Measurements from ENCODE around the gene DEPP1. TPM values are rescaled to one million over a fixed set of nuclear protein-coding genes. Genes with fewer than 3 reads are reported as not detected.

The DEPP1 gene
- polyA plus RNA-seq, 4 donors, result 4.0 to 39.4 (median 6.0) TPM

DNA sequence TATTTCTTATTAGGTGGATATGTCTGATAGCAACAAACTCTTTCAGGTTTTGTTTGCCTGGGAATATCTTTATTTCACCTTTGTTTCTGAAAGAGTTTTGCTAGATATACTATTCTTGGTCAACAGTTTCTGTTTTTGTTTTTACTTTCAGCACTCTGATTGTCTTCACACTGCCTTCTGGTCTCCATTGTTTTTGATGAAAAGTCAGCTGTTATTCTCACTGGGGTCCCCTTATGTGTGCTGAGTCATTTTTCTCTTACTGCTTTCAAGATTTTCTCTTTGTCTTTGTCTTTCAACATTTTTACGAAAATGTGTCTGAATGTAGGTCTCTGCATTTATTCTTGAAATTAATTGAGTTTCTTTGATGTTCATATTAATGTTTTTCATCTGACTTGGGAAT is 34.3 kb downstream of the DEPP1 start:
- Histone ChIP-seq H3K4me1 (ENCODE audit: control insufficient read depth in 3 of 3, insufficient read depth in 2 of 3, low read depth in 1 of 3, low read length in 2 of 3) (peaks cover 0 to 20% (median 1%) of the 10 kb centered on the region in 3 donors), H3K9me3 (ENCODE audit: control insufficient read depth in 2 of 2, insufficient read depth in 1 of 2, low read depth in 1 of 2, low read length in 1 of 2) (no peaks in the 10 kb centered on the region), H3K36me3 (ENCODE audit: control insufficient read depth in 3 of 3, insufficient read depth in 2 of 3, low read depth in 1 of 3, low read length in 3 of 3) (no peaks in the 10 kb centered on the region), H3K4me3 (ENCODE audit: low read depth in 1 of 3, low read length in 3 of 3) (no peak overlapping the region), H3K27ac (ENCODE audit: low read depth in 1 of 3, low read length in 2 of 3) (no peak overlapping the region), H3K27me3 (ENCODE audit: control insufficient read depth in 3 of 3, insufficient read depth in 3 of 3, low read length in 3 of 3) (no peaks in the 10 kb centered on the region)
- FAIRE-seq, result no peak
- WGBS, 3 donors, result 0 to 83% (median 33%) methylated on average over 1 of the region's 1 CpG
- DNase-seq, result no peak

DNA sequence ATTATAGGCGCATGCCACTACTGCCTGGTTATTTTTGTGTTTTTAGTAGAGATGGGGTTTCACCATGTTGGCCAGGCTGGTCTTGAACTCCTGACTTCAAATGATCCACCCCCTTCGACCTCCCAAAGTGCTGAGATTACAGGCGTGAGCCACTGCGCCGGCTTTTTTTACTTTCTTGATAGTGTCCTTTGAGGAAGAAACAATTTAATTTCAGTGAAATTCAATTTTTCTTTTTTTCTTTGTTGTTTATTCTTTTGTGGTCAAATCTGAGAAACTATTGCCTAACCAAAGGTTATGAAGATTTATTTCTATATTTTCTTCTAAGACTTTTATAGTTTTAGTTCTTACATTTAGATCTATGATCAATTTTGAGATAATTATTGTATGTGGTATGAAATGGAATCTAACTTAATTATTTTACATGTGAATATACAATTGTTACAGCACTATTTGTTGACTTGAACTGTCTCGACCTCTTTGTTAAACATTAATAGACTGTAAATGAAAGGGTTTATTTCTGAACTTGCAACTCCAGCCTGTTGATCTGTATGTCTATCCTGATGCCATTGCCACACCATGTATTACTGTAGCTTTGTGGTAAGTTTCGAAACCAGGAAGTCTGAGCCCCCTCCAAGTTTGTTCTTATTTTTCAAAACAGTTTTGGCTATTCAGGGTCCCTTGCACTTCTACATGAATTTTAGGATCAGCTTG is 38.8 kb downstream of the DEPP1 start:
- Histone ChIP-seq H3K4me1 (ENCODE audit: control insufficient read depth in 3 of 3, insufficient read depth in 2 of 3, low read depth in 1 of 3, low read length in 2 of 3) (no peaks in the 10 kb centered on the region), H3K27me3 (ENCODE audit: control insufficient read depth in 3 of 3, insufficient read depth in 3 of 3, low read length in 3 of 3) (no peaks in the 10 kb centered on the region), H3K9me3 (ENCODE audit: control insufficient read depth in 2 of 2, insufficient read depth in 1 of 2, low read depth in 1 of 2, low read length in 1 of 2) (no peaks in the 10 kb centered on the region), H3K27ac (ENCODE audit: low read depth in 1 of 3, low read length in 2 of 3) (no peak overlapping the region), H3K36me3 (ENCODE audit: control insufficient read depth in 3 of 3, insufficient read depth in 2 of 3, low read depth in 1 of 3, low read length in 3 of 3) (no peaks in the 10 kb centered on the region), H3K4me3 (ENCODE audit: low read depth in 1 of 3, low read length in 3 of 3) (no peak overlapping the region)
- WGBS, 3 donors, result 67 to 82% (median 79%) methylated on average over 7 of the region's 7 CpGs
- DNase-seq, result peak; percentile 58 to 70
- peak; percentile 84 for FAIRE-seq

DNA sequence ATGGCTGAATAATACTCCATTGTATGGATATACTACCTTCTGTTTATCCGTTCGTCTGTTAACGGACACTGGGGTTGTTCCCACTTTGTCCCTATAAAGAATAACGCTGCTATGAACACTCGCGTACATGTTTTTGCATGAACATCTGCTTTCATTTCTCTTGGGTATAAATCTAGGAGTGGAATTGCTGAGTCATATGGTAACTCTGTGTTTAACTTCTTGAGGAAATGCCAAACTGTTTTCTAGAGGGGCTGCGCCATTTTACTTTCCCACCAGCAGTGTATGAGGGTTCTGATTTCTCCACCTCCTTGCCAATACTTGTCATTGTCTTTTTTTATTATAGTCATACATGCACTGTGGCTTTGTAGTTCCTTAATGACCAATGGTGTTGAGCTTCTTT is 39.7 kb downstream of the DEPP1 start:
- Histone ChIP-seq H3K27ac (ENCODE audit: low read depth in 1 of 3, low read length in 2 of 3) (no peak overlapping the region), H3K4me3 (ENCODE audit: low read depth in 1 of 3, low read length in 3 of 3) (no peak overlapping the region), H3K4me1 (ENCODE audit: control insufficient read depth in 3 of 3, insufficient read depth in 2 of 3, low read depth in 1 of 3, low read length in 2 of 3) (no peaks in the 10 kb centered on the region), H3K36me3 (ENCODE audit: control insufficient read depth in 3 of 3, insufficient read depth in 2 of 3, low read depth in 1 of 3, low read length in 3 of 3) (no peaks in the 10 kb centered on the region), H3K27me3 (ENCODE audit: control insufficient read depth in 3 of 3, insufficient read depth in 3 of 3, low read length in 3 of 3) (no peaks in the 10 kb centered on the region), H3K9me3 (ENCODE audit: control insufficient read depth in 2 of 2, insufficient read depth in 1 of 2, low read depth in 1 of 2, low read length in 1 of 2) (no peaks in the 10 kb centered on the region)
- 88 to 97% (median 94%) methylated on average over 7 of the region's 7 CpGs for WGBS, 3 donors
- DNase-seq (no peak), FAIRE-seq (no peak)

DNA sequence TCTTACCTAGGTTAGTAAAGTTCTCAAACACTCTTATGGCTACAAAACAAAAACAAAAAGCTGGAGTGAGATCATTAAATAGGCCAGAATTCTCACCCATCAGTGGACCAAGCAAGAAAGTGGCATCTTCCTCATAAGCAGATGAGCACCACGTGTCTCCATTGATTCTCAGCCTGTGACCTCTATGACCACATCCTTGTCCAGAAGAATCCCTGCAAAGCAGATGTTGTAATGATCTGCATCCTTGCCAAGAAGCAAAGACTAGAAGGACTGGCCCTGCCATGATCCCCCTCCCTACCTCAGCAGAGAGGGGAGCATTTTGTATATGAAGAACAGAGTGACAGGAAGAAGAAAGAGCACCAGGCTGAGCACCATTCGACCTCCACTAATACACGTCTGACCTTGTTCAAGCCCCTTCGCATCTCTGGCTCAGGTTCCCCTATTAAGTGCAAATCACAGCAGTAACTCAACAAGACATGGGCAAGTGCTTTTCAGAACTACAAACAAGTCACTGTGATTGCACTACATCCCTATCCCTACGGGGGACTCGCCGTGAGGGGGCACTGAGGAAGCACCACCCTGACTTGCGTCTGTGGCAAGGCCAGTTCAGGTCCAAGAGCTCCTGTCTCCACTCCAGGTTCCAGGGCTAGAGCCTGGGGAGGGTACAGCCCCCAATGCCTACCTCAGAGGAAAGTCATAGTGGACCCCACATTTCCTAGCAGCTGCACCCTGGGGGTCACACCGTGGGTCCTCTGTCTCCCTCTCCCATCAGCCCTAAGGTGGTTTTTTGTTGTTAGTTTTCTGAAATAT is 41.2 kb downstream of the DEPP1 start:
- Histone ChIP-seq H3K36me3 (ENCODE audit: control insufficient read depth in 3 of 3, insufficient read depth in 2 of 3, low read depth in 1 of 3, low read length in 3 of 3) (no peaks in the 10 kb centered on the region), H3K9me3 (ENCODE audit: control insufficient read depth in 2 of 2, insufficient read depth in 1 of 2, low read depth in 1 of 2, low read length in 1 of 2) (no peaks in the 10 kb centered on the region), H3K27me3 (ENCODE audit: control insufficient read depth in 3 of 3, insufficient read depth in 3 of 3, low read length in 3 of 3) (no peaks in the 10 kb centered on the region), H3K27ac (ENCODE audit: low read depth in 1 of 3, low read length in 2 of 3) (no peak overlapping the region), H3K4me3 (ENCODE audit: low read depth in 1 of 3, low read length in 3 of 3) (no peak overlapping the region), H3K4me1 (ENCODE audit: control insufficient read depth in 3 of 3, insufficient read depth in 2 of 3, low read depth in 1 of 3, low read length in 2 of 3) (peaks cover 0 to 7% (median 0%) of the 10 kb centered on the region in 3 donors)
- FAIRE-seq (no peak), DNase-seq (no peak)
- WGBS, 3 donors, result 81 to 92% (median 86%) methylated on average over 9 of the region's 9 CpGs

DNA sequence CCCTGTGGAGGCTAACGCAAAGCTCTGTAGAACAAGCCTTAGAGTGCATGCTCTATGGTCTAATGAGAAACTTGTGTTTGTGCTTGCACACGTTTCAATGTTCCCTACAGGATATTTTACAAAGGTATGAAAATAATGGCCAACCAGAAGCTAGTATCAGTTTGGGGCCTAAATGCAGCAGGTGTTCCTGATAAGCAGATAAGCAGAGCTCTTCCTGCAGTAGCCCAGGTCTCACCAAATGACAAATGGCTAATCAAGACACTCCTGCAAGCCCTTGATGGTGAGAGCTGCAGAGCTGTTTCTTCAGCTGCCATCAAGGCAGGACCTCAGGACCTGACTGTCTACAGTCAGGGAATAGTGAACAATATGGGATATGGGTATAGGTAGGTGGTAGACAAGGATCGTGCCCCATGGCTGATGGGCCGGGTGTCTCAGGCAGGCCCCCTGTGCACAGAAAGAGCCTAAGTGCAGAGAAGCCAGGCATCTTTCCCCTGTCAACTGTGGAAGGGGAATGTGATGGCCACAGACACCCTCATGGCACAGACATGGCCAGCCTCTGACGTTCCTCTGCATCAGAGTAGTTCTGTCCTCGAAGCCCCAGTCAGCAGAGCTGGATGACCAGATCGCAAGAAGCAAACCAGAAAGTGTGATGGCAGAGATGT is 42.2 kb downstream of the DEPP1 start:
- Histone ChIP-seq H3K27me3 (ENCODE audit: control insufficient read depth in 3 of 3, insufficient read depth in 3 of 3, low read length in 3 of 3) (no peaks in the 10 kb centered on the region), H3K4me1 (ENCODE audit: control insufficient read depth in 3 of 3, insufficient read depth in 2 of 3, low read depth in 1 of 3, low read length in 2 of 3) (peaks cover 0 to 7% (median 0%) of the 10 kb centered on the region in 3 donors), H3K9me3 (ENCODE audit: control insufficient read depth in 2 of 2, insufficient read depth in 1 of 2, low read depth in 1 of 2, low read length in 1 of 2) (no peaks in the 10 kb centered on the region), H3K36me3 (ENCODE audit: control insufficient read depth in 3 of 3, insufficient read depth in 2 of 3, low read depth in 1 of 3, low read length in 3 of 3) (no peaks in the 10 kb centered on the region), H3K27ac (ENCODE audit: low read depth in 1 of 3, low read length in 2 of 3) (no peak overlapping the region), H3K4me3 (ENCODE audit: low read depth in 1 of 3, low read length in 3 of 3) (no peak overlapping the region)
- 79 to 89% (median 88%) methylated on average over 7 of the region's 7 CpGs for WGBS, 3 donors
- DNase-seq (no peak), FAIRE-seq (no peak)

DNA sequence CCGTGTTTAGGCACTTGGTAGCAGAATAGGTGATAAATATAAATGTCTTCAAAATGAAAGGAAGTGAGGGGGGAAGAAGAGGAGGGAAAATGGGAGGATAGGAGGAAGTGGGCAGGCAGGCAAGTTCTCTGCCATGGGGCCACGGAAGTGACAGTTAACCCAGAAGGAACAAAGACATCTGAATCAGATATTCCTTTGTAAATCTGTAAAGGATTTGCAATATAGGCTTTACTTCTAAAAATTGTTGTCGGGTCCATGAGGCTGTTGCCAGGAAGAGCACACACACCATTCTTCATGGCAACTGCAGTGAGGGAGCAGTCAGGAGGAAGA is 42.7 kb downstream of the DEPP1 start:
- no peak overlapping the region for H3K4me3 ChIP-seq (ENCODE audit: low read depth in 1 of 3, low read length in 3 of 3)
- H3K4me1 ChIP-seq (ENCODE audit: control insufficient read depth in 3 of 3, insufficient read depth in 2 of 3, low read depth in 1 of 3, low read length in 2 of 3), result peaks cover 0 to 7% (median 0%) of the 10 kb centered on the region in 3 donors
- H3K27me3 ChIP-seq (ENCODE audit: control insufficient read depth in 3 of 3, insufficient read depth in 3 of 3, low read length in 3 of 3), result no peaks in the 10 kb centered on the region

DNA sequence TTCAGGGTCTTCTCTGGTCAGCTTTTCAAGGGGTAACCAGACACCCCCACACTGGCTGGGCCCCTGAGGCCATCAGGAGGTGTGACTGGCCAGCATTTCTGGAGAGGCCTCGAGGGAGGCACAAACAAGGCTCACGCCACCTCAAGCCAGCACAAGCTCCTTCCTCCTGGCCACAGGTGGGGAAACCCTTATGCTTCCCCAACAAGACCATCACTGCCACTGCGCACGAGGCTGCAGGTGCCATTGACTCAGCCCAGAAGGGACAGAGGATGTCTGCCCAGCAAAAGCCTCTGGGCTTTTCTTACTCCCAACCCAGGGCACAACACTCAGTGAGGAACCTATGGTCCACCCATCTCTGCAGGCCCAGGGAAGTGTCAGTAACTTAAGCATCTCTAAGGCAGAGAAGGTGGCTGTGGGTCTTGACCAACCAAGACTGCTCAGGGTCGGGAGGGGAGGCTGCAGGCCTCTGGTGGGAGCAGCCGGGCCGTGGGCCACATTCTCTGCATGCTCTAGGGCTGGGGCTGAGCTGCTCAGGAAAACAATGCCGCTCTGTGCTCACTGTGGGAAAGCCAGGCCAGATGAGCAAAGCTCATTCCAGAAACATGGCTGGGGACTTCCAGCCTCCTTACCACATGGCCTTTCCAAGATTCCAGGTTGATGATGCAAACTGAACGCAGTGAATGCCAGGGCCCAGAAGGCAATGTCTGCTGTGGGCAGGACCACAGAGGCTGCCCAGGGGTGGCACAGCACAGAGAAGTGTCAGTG is 43.2 kb downstream of the DEPP1 start:
- DNase-seq, result peak in 1 of 2 donors; percentile 26
- 54 to 58% (median 56%) methylated on average over 9 of the region's 9 CpGs for whole genome bisulfite sequencing, 3 donors
- FAIRE-seq, result no peak

More for the DNA sequence above, 42.7 kb downstream of the DEPP1 start:
- WGBS, 3 donors, result 48 to 53% (median 51%) methylated on average over 3 of the region's 3 CpGs
- Histone ChIP-seq H3K9me3 (ENCODE audit: control insufficient read depth in 2 of 2, insufficient read depth in 1 of 2, low read depth in 1 of 2, low read length in 1 of 2) (no peaks in the 10 kb centered on the region), H3K27ac (ENCODE audit: low read depth in 1 of 3, low read length in 2 of 3) (no peak overlapping the region), H3K36me3 (ENCODE audit: control insufficient read depth in 3 of 3, insufficient read depth in 2 of 3, low read depth in 1 of 3, low read length in 3 of 3) (no peaks in the 10 kb centered on the region)
- FAIRE-seq (no peak), DNase-seq (no peak)

More for the DNA sequence above, 43.2 kb downstream of the DEPP1 start:
- H3K4me1 ChIP-seq (ENCODE audit: control insufficient read depth in 3 of 3, insufficient read depth in 2 of 3, low read depth in 1 of 3, low read length in 2 of 3), result peaks cover 0 to 7% (median 0%) of the 10 kb centered on the region in 3 donors
- H3K27me3 ChIP-seq (ENCODE audit: control insufficient read depth in 3 of 3, insufficient read depth in 3 of 3, low read length in 3 of 3), result no peaks in the 10 kb centered on the region
- no peaks in the 10 kb centered on the region for H3K36me3 ChIP-seq (ENCODE audit: control insufficient read depth in 3 of 3, insufficient read depth in 2 of 3, low read depth in 1 of 3, low read length in 3 of 3)
- H3K4me3 ChIP-seq (ENCODE audit: low read depth in 1 of 3, low read length in 3 of 3), result no peak overlapping the region
- no peaks in the 10 kb centered on the region for H3K9me3 ChIP-seq (ENCODE audit: control insufficient read depth in 2 of 2, insufficient read depth in 1 of 2, low read depth in 1 of 2, low read length in 1 of 2)
- no peak overlapping the region for H3K27ac ChIP-seq (ENCODE audit: low read depth in 1 of 3, low read length in 2 of 3)
